H9 (cell line): Measurements from ENCODE around the gene OPN1SW. TPM values are rescaled to one million over a fixed set of nuclear protein-coding genes. Genes with fewer than 3 reads are reported as not detected.
A peak's percentile ranks its signal among the peaks of the same experiment; 100 is the strongest.

Experiments used
- DNase-seq: peaks from one replicate; pipeline ENCODE4 v3.0.0-alpha.2; 2017
- H2AFZ ChIP-seq: one replicate; pipeline ENCODE4 v1.6.1; 2013; ENCODE audit warnings: mild to moderate bottlenecking, low read length, control low read depth, moderate library complexity
- H2AK5ac ChIP-seq: 2 replicates; pipeline ENCODE4 v1.6.1; 2013; ENCODE audit warnings: low read length, control low read depth, mixed read lengths; ENCODE audit not compliant: insufficient read length
- H2BK120ac ChIP-seq: one replicate; pipeline ENCODE4 v1.6.1; 2013; ENCODE audit warnings: low read depth, mild to moderate bottlenecking, low read length, control low read depth, inconsistent platforms; ENCODE audit not compliant: poor library complexity, severe bottlenecking
- H2BK12ac ChIP-seq: 2 replicates; pipeline ENCODE4 v1.6.1; 2013; ENCODE audit warnings: low read length, control low read depth, mixed read lengths, low read depth; ENCODE audit not compliant: insufficient read length
- H2BK15ac ChIP-seq: 2 replicates; pipeline ENCODE4 v1.6.1; 2013; ENCODE audit warnings: low read depth, low read length, control low read depth
- H2BK20ac ChIP-seq: one replicate; pipeline ENCODE4 v1.6.1; 2013; ENCODE audit warnings: low read depth, mild to moderate bottlenecking, low read length, control low read depth, inconsistent platforms; ENCODE audit not compliant: poor library complexity, severe bottlenecking
- H2BK5ac ChIP-seq: 2 replicates; pipeline ENCODE4 v1.6.1; 2013; ENCODE audit warnings: low read length, control low read depth, mixed read lengths; ENCODE audit not compliant: insufficient read length
- H3K14ac ChIP-seq: 2 replicates; pipeline ENCODE4 v1.6.1; 2013; ENCODE audit warnings: low read length, control low read depth; ENCODE audit not compliant: insufficient read depth
- H3K18ac ChIP-seq: 2 replicates; pipeline ENCODE4 v1.6.1; 2013; ENCODE audit warnings: low read depth, mild to moderate bottlenecking, mixed read lengths, low read length, control low read depth; ENCODE audit not compliant: insufficient read length
- H3K23ac ChIP-seq: 2 replicates; pipeline ENCODE4 v1.6.1; 2013; ENCODE audit warnings: low read length, control low read depth, mixed read lengths, low read depth; ENCODE audit not compliant: insufficient read length
- H3K23me2 ChIP-seq: 2 replicates; pipeline ENCODE4 v1.6.1; 2013; ENCODE audit warnings: low read depth, mild to moderate bottlenecking, mixed read lengths, low read length, control low read depth; ENCODE audit not compliant: insufficient read length, poor library complexity, severe bottlenecking
- H3K27ac ChIP-seq: 2 replicates; pipeline ENCODE4 v1.5.1; 2013; ENCODE audit warnings: low read length, control low read depth, mixed read lengths, low read depth; ENCODE audit not compliant: insufficient read length
- H3K27me3 ChIP-seq: 2 replicates; pipeline ENCODE4 v1.6.1; 2013; ENCODE audit warnings: low read length, control low read depth, inconsistent platforms; ENCODE audit not compliant: insufficient read depth
- H3K4ac ChIP-seq: 2 replicates; pipeline ENCODE4 v1.6.1; 2013; ENCODE audit warnings: low read depth, mild to moderate bottlenecking, control low read depth, inconsistent platforms, low read length, moderate library complexity
- H3K4me1 ChIP-seq: 2 replicates; pipeline ENCODE4 v1.6.1; 2013; ENCODE audit warnings: low read length, control low read depth, inconsistent platforms; ENCODE audit not compliant: insufficient read depth
- H3K4me2 ChIP-seq: 2 replicates; pipeline ENCODE4 v1.6.1; 2013; ENCODE audit warnings: low read length, control low read depth, mixed read lengths; ENCODE audit not compliant: insufficient read length, insufficient read depth
- H3K56ac ChIP-seq: 2 replicates; pipeline ENCODE4 v1.6.1; 2013; ENCODE audit warnings: low read depth, mild to moderate bottlenecking, mixed read lengths, low read length, control low read depth; ENCODE audit not compliant: insufficient read length
- H3K79me1 ChIP-seq: 2 replicates; pipeline ENCODE4 v1.6.1; 2013; ENCODE audit warnings: low read depth, mild to moderate bottlenecking, moderate library complexity, low read length, control low read depth, inconsistent platforms; ENCODE audit not compliant: insufficient read depth, poor library complexity, severe bottlenecking
- H3K79me2 ChIP-seq: 2 replicates; pipeline ENCODE4 v1.6.1; 2013; ENCODE audit warnings: low read length, control low read depth, inconsistent platforms; ENCODE audit not compliant: insufficient read depth
- H3K9ac ChIP-seq: 2 replicates; pipeline ENCODE4 v1.6.1; 2013; ENCODE audit warnings: low read length, control low read depth, mixed read lengths; ENCODE audit not compliant: insufficient read length; ENCODE audit errors: extremely low read depth
- H3K9me3 ChIP-seq: one replicate; pipeline ENCODE4 v1.6.1; 2013; ENCODE audit warnings: low read depth, low read length, inconsistent platforms; ENCODE audit not compliant: control insufficient read depth
- H3T11ph ChIP-seq: one replicate; pipeline ENCODE4 v1.6.1; 2013; ENCODE audit warnings: mild to moderate bottlenecking, low read length, control low read depth, inconsistent platforms
- H4K20me1 ChIP-seq: one replicate; pipeline ENCODE4 v1.6.1; 2013; ENCODE audit not compliant: control insufficient read depth, insufficient read length, insufficient read depth
- H4K5ac ChIP-seq: 2 replicates; pipeline ENCODE4 v1.6.1; 2013; ENCODE audit warnings: low read depth, mild to moderate bottlenecking, mixed read lengths, low read length, control low read depth; ENCODE audit not compliant: insufficient read length
- H4K8ac ChIP-seq: replicated peaks from 2 replicates; pipeline ENCODE4 v1.6.1; 2013; ENCODE audit warnings: low read length, control low read depth, mixed read lengths, low read depth; ENCODE audit not compliant: insufficient read length
- H4K91ac ChIP-seq: 2 replicates; pipeline ENCODE4 v1.6.1; 2013; ENCODE audit warnings: low read depth, mild to moderate bottlenecking, moderate library complexity, mixed read lengths, low read length, control low read depth; ENCODE audit not compliant: insufficient read length
- H3K27ac Mint-ChIP-seq, 3 experiments: 2 replicates in 2 of 3; 3 replicates in 1 of 3; pipeline ENCODE4 v1.8.0; 2020 to 2021; ENCODE audit warnings: mixed read lengths in 3 of 3, mild to moderate bottlenecking in 1 of 3, moderate library complexity in 1 of 3
- H3K27me3 Mint-ChIP-seq: 2 replicates; pipeline ENCODE4 v1.8.0; 2021; ENCODE audit warnings: low read depth, mild to moderate bottlenecking, moderate library complexity, mixed read lengths
- H3K36me3 Mint-ChIP-seq, 3 experiments: 2 replicates in 2 of 3; 3 replicates in 1 of 3; pipeline ENCODE4 v1.8.0; 2020 to 2021; ENCODE audit warnings: low read depth in 3 of 3, mixed read lengths in 3 of 3; ENCODE audit not compliant: insufficient read depth in 1 of 3
- H3K4me1 Mint-ChIP-seq, 2 experiments: 2 replicates each; pipeline ENCODE4 v1.8.0; 2020; ENCODE audit warnings: mixed read lengths in 2 of 2
- H3K4me3 Mint-ChIP-seq, 2 experiments: 2 replicates in 1 of 2; 3 replicates in 1 of 2; pipeline ENCODE4 v1.8.0; 2020 to 2021; ENCODE audit warnings: mild to moderate bottlenecking in 2 of 2, mixed read lengths in 2 of 2, moderate library complexity in 1 of 2
- H3K9me3 Mint-ChIP-seq, 2 experiments: 2 replicates in 1 of 2; 3 replicates in 1 of 2; pipeline ENCODE4 v1.8.0; 2020; ENCODE audit warnings: mild to moderate bottlenecking in 2 of 2, mixed read lengths in 2 of 2, moderate library complexity in 1 of 2
- WGBS: extraction: QIAGEN DNeasy Blood & Tissue Kit; methylation state at CpG from one replicate; pipeline ENCODE4 v1.1.7; 2013; ENCODE audit warnings: missing lambda C conversion rate, low lambda C conversion rate, mixed read lengths; ENCODE audit not compliant: insufficient read length; ENCODE audit errors: extremely low coverage; 5-methylcytosine and 5-hydroxymethylcytosine counted together
- total RNA-seq: library from RNA; stranded (reverse); gene quantifications from 2 replicates; pipeline ENCODE4 v1.2.1, GENCODE V29; 2021
- TF ChIP-seq, protein P1 (sequence below): fragments of 200-600 bp; sonication (generic); conservative IDR thresholded peaks from 3 replicates; pipeline ENCODE4 v1.8.0; 2021; ENCODE audit warnings: antibody characterized with exemption, mild to moderate bottlenecking

OPN1SW gene
- total RNA-seq, 1 experiment from 2014 or later, result not detected

DNA sequence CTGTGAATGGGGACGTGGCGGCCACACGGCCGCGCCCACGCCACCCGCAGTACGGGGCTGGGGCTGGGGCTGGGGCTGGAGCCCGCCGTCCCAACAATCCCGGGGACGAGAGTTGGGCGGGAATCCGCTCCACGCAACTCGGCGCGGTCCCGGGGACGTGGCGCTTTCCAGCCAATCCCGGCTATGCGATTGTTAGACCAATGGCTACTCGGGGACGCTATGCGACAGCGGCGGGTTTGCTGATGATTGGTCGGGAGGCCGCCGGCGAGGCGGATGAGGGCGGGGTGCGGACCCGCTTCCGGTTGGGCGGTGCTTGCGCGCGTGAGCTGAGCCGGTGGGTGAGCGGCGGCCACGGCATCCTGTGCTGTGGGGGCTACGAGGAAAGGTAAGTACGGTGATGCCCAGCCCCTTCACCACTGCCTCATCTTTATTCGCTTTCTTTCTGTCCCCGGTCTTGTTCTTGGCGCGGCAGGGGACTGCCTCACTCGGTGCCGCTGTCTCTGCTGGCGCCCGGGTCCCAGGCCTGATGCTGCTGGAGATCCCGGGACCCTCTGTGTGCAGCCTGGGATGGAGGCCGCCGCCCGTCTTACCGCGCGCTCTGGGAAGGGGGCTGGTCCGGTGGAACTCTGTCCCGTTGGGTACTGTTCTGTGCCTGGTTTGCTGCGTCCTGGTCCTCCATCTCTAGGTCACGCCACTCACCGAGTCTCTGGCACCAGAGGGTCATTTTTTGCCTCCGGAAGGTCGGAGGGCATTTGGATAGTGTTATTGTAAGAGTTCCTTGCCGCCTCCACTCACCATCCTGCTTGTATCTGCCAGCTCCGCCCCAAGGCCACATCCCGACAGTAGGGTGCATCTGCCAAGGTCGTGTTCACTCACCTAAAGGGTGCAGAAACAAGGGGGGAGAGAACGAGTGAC is 36.3 kb downstream of the OPN1SW start, which contains the start of gene CALU:
Gene CALU (plus strand): TSS at position 312 of the 915 bp plus-strand sequence. CDS start 9,225 bp downstream, outside the sequence.
- Histone ChIP-seq H2BK5ac (no peak within 1 kb of the TSS), H4K91ac (no peak within 1 kb of the TSS), H3K4me1 (no peaks in the 10 kb centered on the region; the same call in 1 of the 2 replicates), H3K23me2 (peaks cover 8% of the 10 kb centered on the region), H3K27ac (no peak within 1 kb of the TSS), H3K4me2 (peak within 1 kb of the TSS; percentile 59), H4K8ac (no peak within 1 kb of the TSS), H4K20me1 (no peaks in the 10 kb centered on the region), H2BK120ac (no peak within 1 kb of the TSS), H3K14ac (peak within 1 kb of the TSS; percentile 62), H2AK5ac (no peak within 1 kb of the TSS), H3K4ac (no peak within 1 kb of the TSS), H3K79me1 (peaks cover 3% of the 10 kb centered on the region), H2BK15ac (no peak within 1 kb of the TSS), H2BK12ac (no peak within 1 kb of the TSS), H2AFZ (no peak within 1 kb of the TSS), H3K23ac (no peak within 1 kb of the TSS), H3K27me3 (no peaks in the 10 kb centered on the region), H3K79me2 (peaks cover 37% of the 10 kb centered on the region), H4K5ac (no peak within 1 kb of the TSS), H2BK20ac (no peak within 1 kb of the TSS), H3K56ac (no peak within 1 kb of the TSS), H3K18ac (peak within 1 kb of the TSS; percentile 81), H3K9me3 (no peaks in the 10 kb centered on the region), H3T11ph (no peak within 1 kb of the TSS), H3K9ac (peak within 1 kb of the TSS; percentile 74)
- WGBS, result no CpG with 5 or more reads among the region's 74 CpGs
- Mint-ChIP-seq H3K4me3 (peak within 1 kb of the TSS; percentile 93 to 97), H3K9me3 (no peaks in the 10 kb centered on the region), H3K27ac (peak within 1 kb of the TSS; percentile 92 to 97 (median 94)), H3K4me1 (peaks cover 23 to 30% of the 10 kb centered on the region in 2 experiments), H3K27me3 (peaks cover 7% of the 10 kb centered on the region), H3K36me3 (no peaks in the 10 kb centered on the region; a peak in 2 of 7 replicates)
- DNase-seq, result peak; percentile 96
- TF ChIP-seq, protein P1, sequence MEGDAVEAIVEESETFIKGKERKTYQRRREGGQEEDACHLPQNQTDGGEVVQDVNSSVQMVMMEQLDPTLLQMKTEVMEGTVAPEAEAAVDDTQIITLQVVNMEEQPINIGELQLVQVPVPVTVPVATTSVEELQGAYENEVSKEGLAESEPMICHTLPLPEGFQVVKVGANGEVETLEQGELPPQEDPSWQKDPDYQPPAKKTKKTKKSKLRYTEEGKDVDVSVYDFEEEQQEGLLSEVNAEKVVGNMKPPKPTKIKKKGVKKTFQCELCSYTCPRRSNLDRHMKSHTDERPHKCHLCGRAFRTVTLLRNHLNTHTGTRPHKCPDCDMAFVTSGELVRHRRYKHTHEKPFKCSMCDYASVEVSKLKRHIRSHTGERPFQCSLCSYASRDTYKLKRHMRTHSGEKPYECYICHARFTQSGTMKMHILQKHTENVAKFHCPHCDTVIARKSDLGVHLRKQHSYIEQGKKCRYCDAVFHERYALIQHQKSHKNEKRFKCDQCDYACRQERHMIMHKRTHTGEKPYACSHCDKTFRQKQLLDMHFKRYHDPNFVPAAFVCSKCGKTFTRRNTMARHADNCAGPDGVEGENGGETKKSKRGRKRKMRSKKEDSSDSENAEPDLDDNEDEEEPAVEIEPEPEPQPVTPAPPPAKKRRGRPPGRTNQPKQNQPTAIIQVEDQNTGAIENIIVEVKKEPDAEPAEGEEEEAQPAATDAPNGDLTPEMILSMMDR, result no peak
